ENCODE results near the gene TRIO. TPM values are rescaled to one million over a fixed set of nuclear protein-coding genes. Genes with fewer than 3 reads are reported as not detected.

TRIO gene
- total RNA-seq, 1 donor from 2014 or later, result 76.8 TPM

- no peak for DNase-seq (ENCODE audit: low read depth in 2 of 2)
Observed at GRCh38 chr5:14322437-14323187, 179.5 kb downstream of the TRIO start.

- no peak for DNase-seq (ENCODE audit: low read depth in 2 of 2)
Observed at GRCh38 chr5:14323466-14323865, 180.3 kb downstream of the TRIO start.

- no peak for DNase-seq (ENCODE audit: low read depth in 2 of 2)
Observed at GRCh38 chr5:14325369-14325768, 182.2 kb downstream of the TRIO start.

GRCh38 chr5:14326035-14326903, 183.1 kb downstream of the TRIO start:
- peak in 1 of 2 donors; percentile 27 for DNase-seq (ENCODE audit: low read depth in 2 of 2)

- no peak for DNase-seq (ENCODE audit: low read depth in 2 of 2)
Observed at GRCh38 chr5:14327624-14328023, 184.5 kb downstream of the TRIO start.

GRCh38 chr5:14328144-14328543, 185.0 kb downstream of the TRIO start:
- no peak for DNase-seq (ENCODE audit: low read depth in 2 of 2)

GRCh38 chr5:14330291-14330690, 187.1 kb downstream of the TRIO start:
- DNase-seq (ENCODE audit: low read depth in 2 of 2), result no peak

GRCh38 chr5:14330729-14331385, 187.7 kb downstream of the TRIO start:
- DNase-seq (ENCODE audit: low read depth in 2 of 2), result no peak

GRCh38 chr5:14331386-14331781, 188.2 kb downstream of the TRIO start:
- no peak for DNase-seq (ENCODE audit: low read depth in 2 of 2)

- DNase-seq (ENCODE audit: low read depth in 2 of 2), result no peak
Observed at GRCh38 chr5:14332038-14332631, 189.0 kb downstream of the TRIO start.

- DNase-seq (ENCODE audit: low read depth in 2 of 2), result no peak
Observed at GRCh38 chr5:14332746-14333145, 189.6 kb downstream of the TRIO start.

GRCh38 chr5:14337593-14337992, 194.5 kb downstream of the TRIO start:
- DNase-seq (ENCODE audit: low read depth in 2 of 2), result no peak

- DNase-seq (ENCODE audit: low read depth in 2 of 2), result no peak
Observed at GRCh38 chr5:14339468-14339867, 196.3 kb downstream of the TRIO start.

- no peak for DNase-seq (ENCODE audit: low read depth in 2 of 2)
Observed at GRCh38 chr5:14341571-14342230, 198.6 kb downstream of the TRIO start.

- DNase-seq (ENCODE audit: low read depth in 2 of 2), result peak in 1 of 2 donors; percentile 73
Observed at GRCh38 chr5:14342306-14342705, 199.2 kb downstream of the TRIO start.

GRCh38 chr5:14343376-14343775, 200.2 kb downstream of the TRIO start:
- DNase-seq (ENCODE audit: low read depth in 2 of 2), result no peak

GRCh38 chr5:14347522-14347921, 204.4 kb downstream of the TRIO start:
- DNase-seq (ENCODE audit: low read depth in 2 of 2), result no peak

GRCh38 chr5:14348142-14348541, 205.0 kb downstream of the TRIO start:
- DNase-seq (ENCODE audit: low read depth in 2 of 2), result no peak

GRCh38 chr5:14349029-14349428, 205.9 kb downstream of the TRIO start:
- no peak for DNase-seq (ENCODE audit: low read depth in 2 of 2)

- no peak for DNase-seq (ENCODE audit: low read depth in 2 of 2)
Observed at GRCh38 chr5:14351086-14351661, 208.0 kb downstream of the TRIO start.
